Tibial artery (tissue), 4 donors: ENCODE data around the gene ATP6V1B1.

Source experiments
- DNase-seq, 2 donors: peaks; one replicate each; pipeline ENCODE4 v3.0.0-alpha.2; 2019
- H3K27ac ChIP-seq, 2 donors: fragments of 200-600 bp; sonication (generic) in 1 of 2; 1 replicate in 1 of 2; 2 replicates in 1 of 2; pipeline ENCODE4 v1.5.1; 2018 to 2019; ENCODE audit warnings: mild to moderate bottlenecking in 1 of 2
- H3K27me3 ChIP-seq, 2 donors: fragments of 200-600 bp; sonication (generic) in 1 of 2; one replicate each; pipeline versions ENCODE4 v1.5.1 to v1.6.0; 2016 to 2019
- H3K36me3 ChIP-seq, 3 donors: fragments of 200-600 bp; sonication (generic) in 2 of 3; one replicate each; pipeline ENCODE4 v1.5.1; 2016 to 2019; ENCODE audit warnings: mild to moderate bottlenecking in 2 of 3
- H3K4me1 ChIP-seq, 4 donors: fragments of 200-600 bp; sonication (generic) in 2 of 4; 1 replicate in 3 of 4; 2 replicates in 1 of 4; pipeline ENCODE4 v1.5.1; 2016 to 2019
- H3K4me3 ChIP-seq, 2 donors: fragments of 200-600 bp; sonication (generic) in 1 of 2; 1 replicate in 1 of 2; 2 replicates in 1 of 2; pipeline ENCODE4 v1.5.1; 2018 to 2019; ENCODE audit warnings: mild to moderate bottlenecking in 2 of 2
- H3K9me3 ChIP-seq, 3 donors: fragments of 200-600 bp; sonication (generic) in 1 of 3; one replicate each; pipeline ENCODE4 v1.5.1; 2016 to 2019
- CTCF ChIP-seq, 2 experiments: fragments of 200-600 bp in 1 of 2; fragments of 450-650 bp in 1 of 2; IDR thresholded peaks; one replicate each; pipeline ENCODE4 v1.5.1; 2017 to 2019; ENCODE audit warnings: antibody characterized with exemption in 2 of 2, mild to moderate bottlenecking in 1 of 2, moderate library complexity in 1 of 2
- intact Hi-C: fragments of 100-400 bp; cut with DNase I; formaldehyde crosslinking; loops from one replicate; pipeline ENCODE4 v1.15.0; 2023; ENCODE audit warnings: low total_unique reads

ATP6V1B1 gene

GRCh38 chr2:70931376-70932000 is 4.2 kb upstream of the ATP6V1B1 start:
- Histone ChIP-seq H3K27me3 (peaks cover 0 to 18% of the 10 kb centered on the region in 2 donors), H3K4me1 (no peaks in the 10 kb centered on the region), H3K9me3 (no peaks in the 10 kb centered on the region), H3K36me3 (no peaks in the 10 kb centered on the region), H3K4me3 (no peak overlapping the region), H3K27ac (no peak overlapping the region)
- DNase-seq, result peak in 1 of 2 donors; percentile 21
- no peak for TF ChIP-seq CTCF (IDR thresholded peaks at IDR 0.05)
- intact Hi-C loops, result no loop called here

- no peaks in the 10 kb centered on the region for H3K4me1 ChIP-seq
- no peak overlapping the region for H3K27ac ChIP-seq
- peak in 1 of 2 donors; percentile 53 for DNase-seq
- intact Hi-C loops, result no loop called here
- peaks cover 0 to 21% of the 10 kb centered on the region in 2 donors for H3K27me3 ChIP-seq
- H3K9me3 ChIP-seq, result no peaks in the 10 kb centered on the region
- H3K4me3 ChIP-seq, result no peak overlapping the region
- H3K36me3 ChIP-seq, result no peaks in the 10 kb centered on the region
- TF ChIP-seq CTCF (IDR thresholded peaks at IDR 0.05), result no peak
These were observed 3.0 kb upstream of the ATP6V1B1 start for GRCh38 chr2:70932631-70933230.

- TF ChIP-seq CTCF (IDR thresholded peaks at IDR 0.05), result no peak
- Histone ChIP-seq H3K4me3 (no peak overlapping the region), H3K27me3 (peaks cover 0 to 40% of the 10 kb centered on the region in 2 donors), H3K9me3 (no peaks in the 10 kb centered on the region), H3K27ac (no peak overlapping the region), H3K36me3 (no peaks in the 10 kb centered on the region), H3K4me1 (no peaks in the 10 kb centered on the region)
- intact Hi-C loops, result no loop called here
- no peak for DNase-seq
These were observed 719 bp upstream of the ATP6V1B1 start for GRCh38 chr2:70934981-70935380.

GRCh38 chr2:70936165-70936978 is 672 bp downstream of the ATP6V1B1 start:
- no peak overlapping the region for H3K4me3 ChIP-seq
- peak in 1 of 2 donors; percentile 37 for DNase-seq
- no peaks in the 10 kb centered on the region for H3K9me3 ChIP-seq
- no peak for TF ChIP-seq CTCF (IDR thresholded peaks at IDR 0.05)
- intact Hi-C loops, result no loop called here
- H3K27me3 ChIP-seq, result peaks cover 0 to 35% of the 10 kb centered on the region in 2 donors
- no peak overlapping the region for H3K27ac ChIP-seq
- no peaks in the 10 kb centered on the region for H3K36me3 ChIP-seq
- H3K4me1 ChIP-seq, result no peaks in the 10 kb centered on the region

GRCh38 chr2:70936979-70937811 is 1.5 kb downstream of the ATP6V1B1 start:
- peak in 1 of 2 donors; percentile 54 for DNase-seq
- Histone ChIP-seq H3K27me3 (peaks cover 0 to 27% of the 10 kb centered on the region in 2 donors), H3K36me3 (no peaks in the 10 kb centered on the region), H3K4me1 (no peaks in the 10 kb centered on the region), H3K9me3 (no peaks in the 10 kb centered on the region), H3K4me3 (no peak overlapping the region), H3K27ac (no peak overlapping the region)
- no peak for TF ChIP-seq CTCF (IDR thresholded peaks at IDR 0.05)
- intact Hi-C loops, result no loop called here
